Erythroblast (primary cell): ENCODE measurements around the gene ZNF358.
A peak's percentile ranks its signal among the peaks of the same experiment; 100 is the strongest.

Experiments
- DNase-seq, 2 experiments: peaks; one replicate each; lab custom pipeline; 2025; lab: John Stamatoyannopoulos, UW
- GATA1 ChIP-seq: IDR thresholded peaks from 2 replicates; pipeline ENCODE4 v1.6.1; 2011; ENCODE audit warnings: low read depth, mild to moderate bottlenecking, control low read depth, low read length, moderate library complexity
- POLR2A ChIP-seq: IDR thresholded peaks from 2 replicates; pipeline ENCODE4 v1.6.1; 2011; ENCODE audit warnings: mild to moderate bottlenecking, low read length

Gene ZNF358

DNA sequence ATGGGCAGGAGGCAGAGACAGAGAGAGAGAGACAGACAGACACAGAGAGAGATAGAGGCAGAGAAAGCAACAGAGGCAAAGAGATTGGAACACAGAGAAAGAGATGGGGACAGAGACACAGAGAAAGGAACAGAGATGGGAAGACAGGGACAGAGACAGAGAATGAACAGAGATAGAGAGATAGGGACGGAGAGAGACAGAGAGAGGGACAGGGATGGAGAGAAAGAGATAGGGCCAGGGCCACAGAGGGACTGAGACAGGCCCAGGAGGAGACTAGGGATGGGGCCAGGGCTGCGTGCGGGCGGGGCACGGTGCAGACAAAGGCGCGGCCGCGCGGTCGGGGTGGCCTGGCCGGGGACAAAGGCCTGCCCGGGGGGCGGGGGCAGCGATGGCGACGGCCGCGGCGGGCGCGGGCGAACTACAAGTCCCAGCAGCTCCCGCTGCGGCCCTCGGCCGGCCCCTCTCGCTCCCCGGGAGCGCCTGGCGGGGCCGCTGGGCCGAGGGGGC, at the start of gene ZNF358:
ZNF358 (plus strand) TSS at position 459 of the 507 bp plus-strand sequence. CDS start 3,140 bp downstream, outside the sequence.
- peak in 1 of 2 experiments; percentile 50 for DNase-seq
- no peak for TF ChIP-seq GATA1
- no peak for TF ChIP-seq POLR2A

DNA sequence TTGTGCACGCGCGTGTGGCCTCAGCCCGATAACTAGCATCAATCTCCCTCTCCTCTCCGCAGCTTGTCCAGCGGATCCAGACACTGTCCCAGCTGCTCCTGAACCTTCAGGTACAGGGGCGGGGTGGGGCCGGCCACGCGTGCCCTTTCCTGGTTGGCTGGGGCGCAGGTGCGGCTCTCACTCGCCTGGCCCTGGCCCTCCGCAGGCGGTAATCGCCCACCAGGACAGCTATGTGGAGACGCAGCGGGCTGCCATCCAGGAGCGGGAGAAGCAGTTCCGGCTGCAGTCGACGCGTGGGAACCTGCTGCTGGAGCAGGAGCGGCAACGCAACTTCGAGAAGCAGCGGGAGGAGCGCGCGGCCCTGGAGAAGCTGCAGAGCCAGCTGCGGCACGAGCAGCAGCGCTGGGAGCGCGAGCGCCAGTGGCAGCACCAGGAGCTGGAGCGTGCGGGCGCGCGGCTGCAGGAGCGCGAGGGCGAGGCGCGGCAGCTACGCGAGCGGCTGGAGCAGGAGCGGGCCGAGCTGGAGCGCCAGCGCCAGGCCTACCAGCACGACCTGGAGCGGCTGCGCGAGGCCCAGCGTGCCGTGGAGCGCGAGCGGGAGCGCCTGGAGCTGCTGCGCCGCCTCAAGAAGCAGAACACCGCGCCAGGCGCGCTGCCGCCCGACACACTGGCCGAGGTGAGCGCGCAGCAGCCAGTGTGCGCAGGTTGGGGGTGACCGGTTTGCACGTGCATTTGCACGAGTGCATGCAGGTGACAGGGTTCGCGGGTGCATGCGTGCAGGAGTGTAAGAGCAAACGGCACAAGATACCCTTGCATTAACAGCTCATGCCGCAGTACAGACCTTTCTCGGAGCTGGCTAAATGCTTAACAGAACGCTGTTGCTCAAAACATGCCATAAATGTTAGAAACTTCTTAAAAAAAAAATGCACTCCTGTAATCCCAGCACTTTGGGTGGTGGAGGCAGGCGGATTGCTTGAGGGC, 48.6 kb upstream of the ZNF358 start:
- DNase-seq, result no peak
- TF ChIP-seq GATA1 (no peak), POLR2A (no peak)

- TF ChIP-seq GATA1 (no peak), POLR2A (no peak)
- DNase-seq, result no peak
Observed at GRCh38 chr19:7468840-7469239, 47.1 kb upstream of the ZNF358 start.

DNA sequence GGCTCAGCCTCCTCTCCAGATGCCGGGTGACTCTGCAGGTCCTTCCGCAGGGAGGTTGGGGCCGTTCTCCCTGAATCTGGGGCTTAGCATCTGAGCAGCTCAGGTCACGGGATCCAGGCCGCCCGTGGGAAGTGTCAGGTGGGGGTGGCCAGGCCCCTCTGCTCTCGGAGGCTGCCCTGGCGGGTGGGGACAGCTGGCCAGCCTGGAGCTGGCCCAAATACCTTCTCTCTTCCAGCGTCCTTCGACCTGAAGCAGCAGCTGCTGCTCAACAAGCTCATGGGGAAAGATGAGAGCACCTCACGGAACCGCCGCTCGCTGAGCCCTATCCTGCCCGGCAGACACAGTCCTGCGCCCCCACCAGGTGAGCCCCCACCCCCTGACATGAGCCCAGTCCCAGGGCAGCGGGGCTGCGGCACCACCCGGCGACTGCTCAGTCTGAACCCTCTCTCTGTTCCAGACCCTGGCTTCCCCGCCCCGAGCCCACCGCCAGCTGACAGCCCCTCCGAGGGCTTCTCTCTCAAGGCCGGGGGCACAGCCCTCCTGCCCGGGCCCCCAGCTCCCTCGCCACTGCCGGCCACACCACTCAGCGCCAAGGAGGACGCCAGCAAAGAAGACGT, 46.1 kb upstream of the ZNF358 start:
- DNase-seq, result no peak
- TF ChIP-seq GATA1, result no peak
- TF ChIP-seq POLR2A, result no peak

GRCh38 chr19:7470540-7471305, 45.2 kb upstream of the ZNF358 start:
- DNase-seq, result no peak
- TF ChIP-seq POLR2A, result no peak

DNA sequence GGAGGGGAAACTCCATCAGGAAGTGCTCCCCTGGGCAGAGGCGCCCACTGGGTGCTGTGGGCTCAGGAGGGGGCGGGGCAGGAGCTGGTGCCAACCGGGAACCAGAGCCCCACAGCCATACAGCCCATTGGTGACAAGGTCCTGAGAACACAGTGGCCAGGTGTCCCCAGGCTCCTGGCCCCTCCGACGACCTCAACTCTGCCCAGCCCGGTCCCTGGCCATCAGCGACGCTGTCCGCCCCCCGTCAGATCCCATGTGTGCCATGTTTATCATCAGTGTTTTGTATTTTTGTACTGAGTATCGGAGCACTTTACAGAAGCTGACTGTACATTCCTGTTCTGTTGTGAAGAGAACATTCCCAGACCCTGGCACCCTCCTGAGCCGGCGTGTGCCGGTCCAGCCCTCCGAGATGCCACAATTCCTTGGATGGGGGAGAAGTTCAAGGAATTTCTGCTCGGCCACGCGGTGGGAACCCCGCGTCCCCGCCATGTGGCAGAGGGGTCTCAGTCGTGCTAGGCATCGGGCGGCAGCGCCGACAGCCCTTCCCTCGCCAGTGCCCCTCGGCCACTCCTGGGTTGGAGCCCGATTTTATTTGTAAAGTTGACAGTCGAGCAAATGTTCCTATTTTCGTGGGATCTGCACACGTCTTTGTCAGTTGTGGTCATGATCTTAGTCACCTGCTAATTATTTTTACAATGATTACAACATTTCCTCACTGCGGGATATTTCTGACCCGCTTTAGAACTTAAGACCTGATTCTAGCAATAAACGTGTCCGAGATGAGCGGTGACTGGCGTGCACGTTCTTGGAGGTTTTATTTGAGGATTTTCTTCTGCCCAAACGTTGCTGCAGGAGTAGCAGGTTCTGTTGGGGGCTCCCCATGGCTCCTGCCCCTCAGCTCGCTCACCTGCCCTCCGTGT, 43.9 kb upstream of the ZNF358 start:
- no peak for TF ChIP-seq POLR2A
- no peak for DNase-seq

DNA sequence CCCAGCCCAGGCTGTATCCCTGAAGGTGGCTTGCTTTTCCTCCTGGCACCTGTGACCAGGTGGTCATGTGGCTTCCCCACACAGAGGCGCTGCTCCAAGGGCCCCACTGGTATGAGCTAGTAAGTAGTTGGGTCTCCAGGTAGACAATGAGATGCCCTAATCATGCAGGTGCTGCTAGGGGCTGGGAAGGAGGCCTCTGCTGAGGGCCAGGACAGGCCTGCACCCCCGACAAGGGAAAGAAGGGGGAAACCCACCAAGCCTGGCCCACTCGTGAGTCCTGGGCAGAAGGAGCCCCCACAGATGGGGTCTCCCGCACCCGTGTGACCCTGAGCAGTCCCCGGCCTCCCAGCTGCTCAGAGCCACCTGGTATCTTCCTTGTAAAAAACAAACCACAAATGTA, 40.2 kb upstream of the ZNF358 start:
- TF ChIP-seq GATA1 (no peak), POLR2A (no peak)
- no peak for DNase-seq

- TF ChIP-seq GATA1 (no peak), POLR2A (no peak)
- DNase-seq, result peak in 1 of 2 experiments; percentile 50
Observed at GRCh38 chr19:7476241-7476640, 39.7 kb upstream of the ZNF358 start.

- TF ChIP-seq POLR2A (no peak), GATA1 (no peak)
- DNase-seq, result no peak
Observed at GRCh38 chr19:7476777-7477494, 39.0 kb upstream of the ZNF358 start.

GRCh38 chr19:7477758-7478157, 38.1 kb upstream of the ZNF358 start:
- no peak for TF ChIP-seq POLR2A
- no peak for TF ChIP-seq GATA1
- DNase-seq, result no peak

DNA sequence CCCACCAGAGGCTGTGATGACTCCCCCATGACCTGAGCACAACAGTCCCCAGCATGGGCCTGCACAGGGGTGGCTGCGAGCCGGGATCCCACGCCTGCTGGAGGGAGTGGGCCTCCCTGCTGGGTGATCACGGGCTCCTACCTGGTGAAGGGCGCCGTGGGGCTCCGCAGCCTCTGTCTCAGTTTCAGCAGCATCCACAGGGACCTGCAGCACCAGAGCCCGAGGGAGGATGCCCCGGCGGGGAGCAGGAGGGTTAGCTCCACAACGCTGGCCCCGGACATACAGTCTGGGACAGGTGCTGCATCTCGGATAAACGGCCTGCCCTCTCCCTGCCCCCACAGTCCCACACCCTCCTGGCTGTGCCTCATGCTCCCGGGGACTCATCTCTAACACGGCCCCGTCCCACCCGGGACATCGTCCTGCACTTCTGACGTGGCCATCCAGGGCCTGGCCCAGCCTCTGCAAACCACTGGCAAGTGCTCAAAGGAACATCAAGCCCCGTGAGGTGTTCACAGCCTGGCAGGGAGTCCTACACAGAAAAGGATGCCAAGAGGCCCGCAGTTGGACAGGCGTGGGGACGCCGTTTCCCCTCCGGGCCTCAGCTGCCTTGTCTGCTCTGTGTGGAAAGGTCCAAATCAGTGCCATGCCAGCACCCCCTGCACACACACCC, 37.6 kb upstream of the ZNF358 start:
- TF ChIP-seq POLR2A (no peak), GATA1 (no peak)
- DNase-seq, result no peak
